Stimulated activated CD4-positive, alpha-beta T cell treated with anti-CD3 and anti-CD28 coated beads, TNF-alpha, amount 100 ng/mL, for 1 hour (primary cell): ENCODE results near the gene GCSH.

ENCODE experiments used
- DNase-seq, 3 donors: peaks; one replicate each; pipeline ENCODE4 v3.0.0-alpha.2; 2020; ENCODE audit warnings: low read depth in 3 of 3, low spot score in 1 of 3

Gene GCSH

GRCh38 chr16:81105946-81106345 is 9.8 kb upstream of the GCSH start:
- DNase-seq: no peak

GRCh38 chr16:81101702-81102101 is 5.5 kb upstream of the GCSH start:
- no peak for DNase-seq

DNA sequence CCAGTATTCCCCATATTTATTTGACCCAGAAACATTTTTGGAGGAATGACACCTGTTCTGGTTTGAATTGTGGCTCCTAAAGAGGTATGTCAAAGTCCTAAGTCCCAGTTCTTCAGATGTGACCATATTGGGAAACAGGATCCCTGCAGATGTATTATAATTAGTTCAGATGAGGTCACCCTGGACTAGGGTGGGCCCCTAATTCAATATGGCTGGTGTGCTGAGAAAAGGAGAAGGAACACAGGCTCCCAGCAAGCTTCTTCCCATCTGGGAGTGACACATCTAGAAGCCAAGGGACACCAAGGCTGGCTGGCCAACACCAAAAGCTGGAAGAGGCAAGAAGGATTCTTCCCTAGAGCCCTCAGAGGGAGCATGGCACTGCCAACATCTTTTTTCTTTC is 3.8 kb upstream of the GCSH start:
- no peak for DNase-seq

DNA sequence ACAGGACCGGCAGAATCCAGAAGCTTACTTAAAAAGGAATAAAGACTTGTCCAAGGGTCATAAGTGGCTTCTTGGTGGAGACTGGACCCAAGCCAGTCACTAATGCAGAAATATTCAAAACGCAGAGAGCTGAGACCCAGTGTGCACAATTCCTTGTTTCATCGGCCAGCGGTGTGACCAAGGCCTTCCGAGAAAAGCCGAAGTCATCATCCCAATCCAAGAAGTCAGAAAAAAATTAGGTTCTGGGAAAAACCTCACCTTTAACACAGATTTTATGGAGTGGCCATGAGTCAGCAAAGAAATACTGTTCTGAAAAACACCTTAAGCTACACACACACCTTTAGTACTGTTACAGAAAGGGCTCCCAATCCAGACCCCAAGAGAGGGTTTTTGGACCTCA is 1.0 kb upstream of the GCSH start:
- no peak for DNase-seq

DNA sequence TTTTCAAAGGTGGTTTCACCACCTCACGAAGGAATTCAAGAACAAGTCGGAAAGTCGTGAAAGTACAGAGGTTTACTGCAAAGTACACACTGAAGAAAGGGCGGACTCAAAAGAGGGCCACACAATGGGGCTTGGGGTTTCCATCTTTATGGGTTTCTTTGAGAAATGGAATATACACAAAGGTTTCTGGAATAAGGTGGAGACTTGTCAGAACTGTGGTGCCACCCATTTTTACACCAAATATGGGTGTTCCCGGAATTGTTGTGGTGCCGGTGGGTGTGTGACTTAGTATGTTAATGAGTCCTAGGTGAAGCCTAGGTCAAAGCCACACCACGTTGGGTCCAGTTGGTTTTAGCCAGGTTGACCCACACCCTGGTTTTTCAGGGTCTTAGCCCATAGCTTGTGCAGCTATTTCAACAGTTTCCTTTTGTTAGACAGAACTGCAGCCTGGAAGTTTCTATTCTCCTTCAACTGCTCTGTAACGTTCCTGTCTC is 567 bp upstream of the GCSH start:
- DNase-seq: no peak

GRCh38 chr16:81095653-81095952 is 592 bp downstream of the GCSH start:
- no peak for DNase-seq

DNA sequence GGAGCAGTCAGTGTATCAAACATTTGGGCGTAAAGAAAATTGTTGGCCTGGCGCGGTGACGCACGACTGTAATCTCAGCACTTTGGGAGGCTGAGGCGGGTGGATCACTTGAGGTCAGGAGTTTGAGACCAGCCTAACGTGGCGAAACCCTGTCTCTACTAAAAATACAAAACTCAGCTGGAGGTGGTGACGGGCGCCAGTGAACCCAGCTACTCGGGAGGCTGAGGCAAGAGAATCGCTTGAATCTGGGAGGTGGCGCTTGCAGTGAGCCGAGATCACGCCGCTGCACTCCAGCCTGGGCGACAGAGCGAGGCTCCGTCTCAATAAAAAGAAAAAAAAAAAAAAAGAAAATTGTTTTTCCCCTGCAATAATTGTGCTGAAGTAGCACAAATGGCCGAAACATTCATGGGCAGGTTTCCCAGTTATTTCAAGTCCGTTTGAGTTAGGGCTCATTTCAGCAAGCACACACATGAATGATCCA is 1.4 kb downstream of the GCSH start:
- DNase-seq: no peak

- DNase-seq: no peak
These were observed 7.4 kb downstream of the GCSH start for GRCh38 chr16:81088836-81089235.

DNA sequence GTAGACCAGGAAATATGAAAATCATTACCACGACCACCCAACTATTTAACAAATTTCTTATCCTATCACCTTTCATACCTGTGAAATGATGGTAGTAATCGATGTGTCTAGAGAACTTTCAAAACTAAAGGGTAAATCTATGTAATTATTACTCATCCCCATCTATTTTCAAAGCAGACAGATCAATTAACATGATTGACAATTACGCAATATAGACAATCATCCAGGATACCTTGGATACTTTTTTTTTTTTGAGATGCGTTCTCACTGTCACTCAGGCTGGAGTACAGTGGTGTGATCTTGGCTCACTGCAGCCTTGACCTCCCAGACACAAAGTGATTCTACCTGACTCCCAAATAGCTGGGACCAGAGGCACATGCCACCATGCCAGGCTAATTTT is 15.2 kb downstream of the GCSH start:
- no peak for DNase-seq

- no peak for DNase-seq
These were observed 16.0 kb downstream of the GCSH start for GRCh38 chr16:81080233-81080632.

DNA sequence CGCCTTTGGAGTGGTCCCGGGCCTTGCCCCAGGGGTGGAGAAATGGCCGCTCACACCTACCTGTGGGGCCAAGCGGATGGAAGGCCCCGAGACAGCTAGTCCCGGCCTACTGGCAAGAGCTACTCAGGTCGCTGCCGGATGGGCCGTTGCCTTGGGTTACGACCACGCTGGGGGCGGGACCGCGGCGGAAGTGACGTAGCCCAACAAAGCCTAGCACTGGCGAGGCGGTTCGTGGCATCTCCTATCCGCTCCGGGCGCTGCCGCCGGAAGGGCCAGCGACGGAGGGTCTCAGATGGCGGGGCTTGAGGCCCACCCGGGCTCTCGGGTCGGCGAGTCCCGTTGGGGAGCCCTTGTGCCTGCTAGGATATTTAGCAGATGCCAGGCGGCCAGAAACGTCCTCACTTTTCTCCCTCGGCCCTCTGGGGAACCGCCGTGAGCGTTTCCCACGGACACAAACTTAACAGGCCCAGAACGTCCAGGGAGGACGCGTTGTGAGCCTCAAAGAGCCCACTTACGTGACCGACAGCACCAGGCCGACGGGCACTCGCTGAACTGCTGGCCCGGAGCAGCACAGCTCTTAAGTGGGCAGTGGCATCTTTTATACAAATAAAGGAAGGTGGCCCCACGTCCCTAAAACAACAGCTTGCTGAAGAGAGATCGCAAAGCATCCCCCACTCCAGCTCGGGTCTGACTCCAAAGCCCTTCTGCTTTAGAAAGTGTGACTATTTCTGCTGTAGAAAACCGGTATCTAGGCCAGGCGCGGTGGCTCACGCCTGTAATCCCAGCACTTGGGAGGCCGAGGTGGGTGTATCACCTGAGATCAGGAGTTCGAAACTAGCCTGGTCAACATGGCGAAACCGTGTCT is 18.9 kb downstream of the GCSH start, which contains the start of gene C16orf46:
TSS of gene C16orf46 (minus strand) at position 163 of the 865 bp plus-strand sequence. CDS start 13,283 bp downstream, outside the sequence.
- peak; percentile 85 to 97 (median 87) for DNase-seq

GRCh38 chr16:81076566-81077075 is 19.6 kb downstream of the GCSH start:
- DNase-seq: peak; percentile 74 to 96 (median 88)

- no peak for DNase-seq
These were observed 22.4 kb downstream of the GCSH start for GRCh38 chr16:81073560-81074330.

- DNase-seq: no peak
These were observed 24.4 kb downstream of the GCSH start for GRCh38 chr16:81071805-81072204.

- no peak for DNase-seq
These were observed 25.2 kb downstream of the GCSH start for GRCh38 chr16:81070979-81071378.

GRCh38 chr16:81069063-81069462 is 27.1 kb downstream of the GCSH start:
- DNase-seq: no peak

- no peak for DNase-seq
These were observed 29.0 kb downstream of the GCSH start for GRCh38 chr16:81067166-81067565.

- DNase-seq: no peak
These were observed 29.5 kb downstream of the GCSH start for GRCh38 chr16:81066681-81067080.

- no peak for DNase-seq
These were observed 34.2 kb downstream of the GCSH start for GRCh38 chr16:81061871-81062608.

GRCh38 chr16:81061307-81061640 is 34.9 kb downstream of the GCSH start:
- no peak for DNase-seq

DNA sequence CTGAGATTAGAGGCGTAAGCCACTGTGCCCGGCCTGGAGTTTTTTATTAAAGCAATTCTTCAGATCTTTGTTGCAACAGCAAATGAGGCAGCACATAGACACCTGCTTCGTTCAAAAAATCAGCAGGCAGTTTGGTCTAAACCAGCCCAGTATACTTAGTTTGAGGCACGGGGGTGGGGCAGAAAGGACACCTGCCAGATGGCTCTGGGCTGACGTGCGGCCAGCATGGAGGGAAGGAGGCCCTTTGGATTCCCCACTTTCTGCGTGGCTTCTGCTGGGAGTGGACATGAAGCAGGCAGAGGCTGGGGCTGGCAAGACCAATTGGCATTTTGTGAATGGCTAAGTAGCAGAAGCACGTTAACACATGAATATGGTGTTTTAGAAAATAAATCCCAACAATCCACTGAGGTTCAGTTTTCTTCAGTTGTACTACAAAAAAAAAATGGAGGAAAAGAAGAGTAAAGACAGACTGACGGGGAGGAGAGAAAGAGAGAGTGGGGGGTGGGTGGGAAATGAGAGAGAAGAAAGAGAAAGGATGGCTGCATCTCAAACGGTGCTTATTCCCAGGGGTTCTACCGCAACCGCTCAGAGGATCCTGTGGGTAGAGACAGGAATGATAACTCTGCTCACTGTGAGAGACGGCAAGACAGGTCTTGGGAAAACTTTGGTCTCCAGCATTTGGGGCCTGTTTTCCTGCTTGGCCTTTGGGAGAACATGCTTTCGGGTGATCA is 35.5 kb downstream of the GCSH start:
- DNase-seq: no peak
